ENCODE results near the gene CAPZA1. TPM values are rescaled to one million over a fixed set of nuclear protein-coding genes. Genes with fewer than 3 reads are reported as not detected.
"Not testable (repeated sequence)": the region's sequence is repeated elsewhere in the genome, so short reads cannot be mapped to it uniquely, and the experiment has no call there.

Gene CAPZA1
- total and polyA plus RNA-seq, 10 of the 15 experiments (the other 5 are each of a cell fraction or from before 2014, with no cell fraction given), result 187 to 886 (median 278) TPM

DNA sequence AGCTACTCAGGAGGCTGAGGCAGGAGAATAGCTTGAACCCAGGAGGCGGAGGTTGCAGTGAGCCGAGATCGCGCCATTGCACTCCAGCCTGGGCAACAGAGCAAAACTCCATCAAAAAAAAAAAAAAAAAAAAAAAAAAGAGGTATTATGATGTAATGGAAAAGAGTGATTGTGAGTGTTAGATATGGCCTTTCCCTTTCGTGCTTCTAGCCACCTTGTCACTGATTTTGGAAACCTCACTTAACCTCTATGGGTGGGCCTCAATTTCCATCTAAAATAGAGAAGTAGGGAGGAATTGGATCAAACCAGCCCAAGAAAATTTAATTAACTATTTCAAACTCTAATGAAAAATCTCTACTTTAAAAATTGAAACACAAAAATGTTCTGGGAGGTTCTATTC lies 4.9 kb downstream of the CAPZA1 start:
- H3K9me3 ChIP-seq (replicated peaks; ENCODE audit: control insufficient read depth, insufficient read depth, low read length); H3K27ac ChIP-seq (ENCODE audit: control insufficient read depth, insufficient read depth); CTCF ChIA-PET; in situ Hi-C loops (cut with MboI); intact Hi-C loops (cut with micrococcal nuclease; ENCODE audit: unreplicated experiment); ATAC-seq; FAIRE-seq; H2AFZ ChIP-seq (ENCODE audit: control insufficient read depth, low read depth, low read length); DNase-seq (ENCODE audit: low read depth, low spot score); H4K20me1 ChIP-seq (ENCODE audit: control insufficient read depth, insufficient read depth); H3K9ac ChIP-seq (ENCODE audit: control insufficient read depth, insufficient read depth, low read length); BruUV-seq (replicated peaks); H3K4me3 ChIP-seq; H3K27me3 ChIP-seq (replicated peaks in 1 of 2; ENCODE audit: control insufficient read depth in 2 of 2, insufficient read depth in 2 of 2, low read length in 1 of 2); H3K4me1 ChIP-seq (ENCODE audit: control insufficient read depth, insufficient read depth, low read length): not testable (repeated sequence)
- WGBS (ENCODE audit: insufficient coverage, insufficient replicate concordance, low lambda C conversion rate, missing lambda C conversion rate), result 88% methylated on average over 4 of the region's 5 CpGs
- ChIA-PET POLR2A (interaction anchor here (0.6 to 1.6 kb wide), 5 partner anchors 18 to 1279 kb away, joined by 3 to 7 read pairs (median 4); no protein-coding TSS in a partner anchor), SMC1A (ENCODE audit: uncharacterized antibody, unreplicated experiment) (interaction anchor here (3.0 kb wide), 1 partner anchor 12 kb away, joined by 24 read pairs; no protein-coding TSS in a partner anchor), RAD21 (ENCODE audit: unreplicated experiment) (interaction anchor here (1.0 to 1.6 kb wide), 3 partner anchors 11 to 158 kb away, joined by 3 to 5 read pairs (median 4); partner anchors contain the start of gene MOV10)
- H3K36me3 ChIP-seq (ENCODE audit: control insufficient read depth in 2 of 2, insufficient read depth in 2 of 2, low read length in 1 of 2), result peaks cover 0 to 11% of the 10 kb centered on the region in 2 experiments; a peak in 3 of 4 replicates
- peak; percentile 46; the same call in 1 of the 2 replicates for TF ChIP-seq ZNF384 (IDR thresholded peaks at IDR 0.05; ENCODE audit: borderline replicate concordance, low read depth, low read length)
- TF ChIP-seq ATF7 (IDR thresholded peaks at IDR 0.05; ENCODE audit: low read depth), result peak; percentile 95
- TF ChIP-seq RUNX3 (IDR thresholded peaks at IDR 0.05; ENCODE audit: low read length), result peak; percentile 11; the same call in 1 of the 2 replicates
- TF ChIP-seq MLLT1 (IDR thresholded peaks at IDR 0.05), result 0 out of 2 replicates have a peak, but pooled peaks have one; percentile 14
- 0 out of 2 replicates have a peak, but pooled peaks have one; percentile 20 for TF ChIP-seq NFIC (IDR thresholded peaks at IDR 0.05; ENCODE audit: low read depth, low read length)
- 0 out of 2 replicates have a peak, but pooled peaks have one; percentile 17 for TF ChIP-seq NBN (IDR thresholded peaks at IDR 0.05)
- peak overlapping the region; percentile 53 for H3K4me2 ChIP-seq (ENCODE audit: control insufficient read depth, insufficient read depth)
- peaks cover 92% of the 10 kb centered on the region for H3K79me2 ChIP-seq (ENCODE audit: control insufficient read depth, insufficient read depth, low read length)
